Measurements from ENCODE around the gene HUWE1. TPM values are rescaled to one million over a fixed set of nuclear protein-coding genes. Genes with fewer than 3 reads are reported as not detected.

HUWE1 gene
- total and polyA plus RNA-seq, 2 of the 13 experiments (the other 11 are each of a cell fraction or from before 2014, with no cell fraction given) = 63.2 to 68.1 TPM

DNA sequence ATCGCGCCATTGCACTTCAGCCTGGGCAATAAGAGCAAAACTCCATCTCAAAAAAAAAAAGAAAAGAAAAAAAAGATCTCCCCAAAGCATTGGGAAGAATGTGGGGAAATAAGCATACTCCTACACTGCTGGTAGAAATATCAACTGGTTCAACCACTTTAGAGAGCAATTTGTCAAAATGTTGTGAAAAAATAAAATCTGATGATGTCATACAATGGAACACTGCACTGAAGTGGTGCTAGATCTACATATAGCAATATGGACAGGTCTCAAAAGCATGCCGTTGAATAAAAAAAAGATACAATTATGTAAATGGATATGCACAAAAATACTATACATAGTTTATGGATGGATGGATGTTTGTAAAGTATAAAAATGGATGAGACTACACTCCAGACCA is 18.3 kb upstream of the HUWE1 start:
- DNase-seq (ENCODE audit: low spot score) = no peak
- POLR2A ChIA-PET = no interaction called here
- intact Hi-C loops (cut with micrococcal nuclease; ENCODE audit: unreplicated experiment) (no loop called here), in situ Hi-C loops (cut with HindIII; ENCODE audit: extremely low pct_ligation_motif_present, low pct_unique_long_range_greater_than_20kb) (no loop called here)
- H3K36me3 ChIP-seq (replicated peaks in 1 of 2; ENCODE audit: control insufficient read depth in 1 of 2, insufficient read depth in 2 of 2, low read length in 2 of 2) = no peaks in the 10 kb centered on the region
- no peak overlapping the region for H3K27ac ChIP-seq (ENCODE audit: extremely low read length, insufficient read depth, low read length)
- no peak for ATAC-seq
- FAIRE-seq = no peak
- BruUV-seq (replicated peaks) = no TSS peak
- H3K4me2 ChIP-seq (ENCODE audit: low read depth, low read length) = no peak overlapping the region
- no peaks in the 10 kb centered on the region for H3K27me3 ChIP-seq (ENCODE audit: control insufficient read depth in 1 of 2, insufficient read depth in 2 of 2, low read length in 2 of 2)
- H3K79me2 ChIP-seq (ENCODE audit: insufficient read depth, low read length) = no peaks in the 10 kb centered on the region
- no peaks in the 10 kb centered on the region for H3K9me3 ChIP-seq (ENCODE audit: low read length)
- no peaks in the 10 kb centered on the region for H4K20me1 ChIP-seq (ENCODE audit: insufficient read depth, low read length)
- 63% methylated on average over 3 of the region's 3 CpGs for WGBS (ENCODE audit: low lambda C conversion rate)
- no peak overlapping the region for H3K9ac ChIP-seq (ENCODE audit: insufficient read depth, low read depth, low read length)
- no peaks in the 10 kb centered on the region for H3K4me1 ChIP-seq (ENCODE audit: insufficient read depth, low read length)
- CTCF ChIA-PET (ENCODE audit: low intra/inter-chr PET ratio, low total read pairs) = no interaction called here
- no peak overlapping the region for H2AFZ ChIP-seq (ENCODE audit: low read length)
- TF ChIP-seq ZNF547 (CRISPR knock-in tag; IDR thresholded peaks at IDR 0.05) (no peak), ATF7 (IDR thresholded peaks at IDR 0.05) (peak; percentile 76), ATF7 (CRISPR knock-in tag; IDR thresholded peaks at IDR 0.05) (no peak), ZNF839 (CRISPR knock-in tag; IDR thresholded peaks at IDR 0.05; ENCODE audit: borderline replicate concordance) (no peak), DR1 (CRISPR knock-in tag; IDR thresholded peaks at IDR 0.05) (no peak)
- TF ChIP-seq, protein P1, sequence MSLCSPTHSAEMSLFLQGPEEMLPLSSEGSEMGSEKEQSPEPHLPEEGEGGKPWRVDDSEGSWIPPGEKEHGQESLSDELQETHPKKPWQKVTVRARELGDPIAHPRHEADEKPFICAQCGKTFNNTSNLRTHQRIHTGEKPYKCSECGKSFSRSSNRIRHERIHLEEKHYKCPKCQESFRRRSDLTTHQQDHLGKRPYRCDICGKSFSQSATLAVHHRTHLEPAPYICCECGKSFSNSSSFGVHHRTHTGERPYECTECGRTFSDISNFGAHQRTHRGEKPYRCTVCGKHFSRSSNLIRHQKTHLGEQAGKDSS (CRISPR knock-in tag; IDR thresholded peaks at IDR 0.05; ENCODE audit: borderline replicate concordance, low read depth) = no peak
- TF ChIP-seq, protein P2, sequence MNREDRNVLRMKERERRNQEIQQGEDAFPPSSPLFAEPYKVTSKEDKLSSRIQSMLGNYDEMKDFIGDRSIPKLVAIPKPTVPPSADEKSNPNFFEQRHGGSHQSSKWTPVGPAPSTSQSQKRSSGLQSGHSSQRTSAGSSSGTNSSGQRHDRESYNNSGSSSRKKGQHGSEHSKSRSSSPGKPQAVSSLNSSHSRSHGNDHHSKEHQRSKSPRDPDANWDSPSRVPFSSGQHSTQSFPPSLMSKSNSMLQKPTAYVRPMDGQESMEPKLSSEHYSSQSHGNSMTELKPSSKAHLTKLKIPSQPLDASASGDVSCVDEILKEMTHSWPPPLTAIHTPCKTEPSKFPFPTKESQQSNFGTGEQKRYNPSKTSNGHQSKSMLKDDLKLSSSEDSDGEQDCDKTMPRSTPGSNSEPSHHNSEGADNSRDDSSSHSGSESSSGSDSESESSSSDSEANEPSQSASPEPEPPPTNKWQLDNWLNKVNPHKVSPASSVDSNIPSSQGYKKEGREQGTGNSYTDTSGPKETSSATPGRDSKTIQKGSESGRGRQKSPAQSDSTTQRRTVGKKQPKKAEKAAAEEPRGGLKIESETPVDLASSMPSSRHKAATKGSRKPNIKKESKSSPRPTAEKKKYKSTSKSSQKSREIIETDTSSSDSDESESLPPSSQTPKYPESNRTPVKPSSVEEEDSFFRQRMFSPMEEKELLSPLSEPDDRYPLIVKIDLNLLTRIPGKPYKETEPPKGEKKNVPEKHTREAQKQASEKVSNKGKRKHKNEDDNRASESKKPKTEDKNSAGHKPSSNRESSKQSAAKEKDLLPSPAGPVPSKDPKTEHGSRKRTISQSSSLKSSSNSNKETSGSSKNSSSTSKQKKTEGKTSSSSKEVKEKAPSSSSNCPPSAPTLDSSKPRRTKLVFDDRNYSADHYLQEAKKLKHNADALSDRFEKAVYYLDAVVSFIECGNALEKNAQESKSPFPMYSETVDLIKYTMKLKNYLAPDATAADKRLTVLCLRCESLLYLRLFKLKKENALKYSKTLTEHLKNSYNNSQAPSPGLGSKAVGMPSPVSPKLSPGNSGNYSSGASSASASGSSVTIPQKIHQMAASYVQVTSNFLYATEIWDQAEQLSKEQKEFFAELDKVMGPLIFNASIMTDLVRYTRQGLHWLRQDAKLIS (CRISPR knock-in tag; IDR thresholded peaks at IDR 0.05) = no peak
- H3K4me3 ChIP-seq (replicated peaks in 1 of 3; ENCODE audit: insufficient read depth in 1 of 3, low read depth in 2 of 3, low read length in 3 of 3) = no peak overlapping the region
